WTC11 (cell line): ENCODE results near the gene RAB34. TPM values are rescaled to one million over a fixed set of nuclear protein-coding genes. Genes with fewer than 3 reads are reported as not detected.
A peak's percentile ranks its signal among the peaks of the same experiment; 100 is the strongest.

ENCODE experiments used
- ARID4B ChIP-seq: sonication (generic); formaldehyde crosslinking; IDR thresholded peaks from 2 replicates; pipeline ENCODE4 v1.8.0; 2023; ENCODE audit warnings: missing genetic modification reagents, mild to moderate bottlenecking, borderline replicate concordance
- E2F5 ChIP-seq: sonication (generic); formaldehyde crosslinking; IDR thresholded peaks from 2 replicates; pipeline ENCODE4 v1.8.1; 2022; ENCODE audit warnings: mild to moderate bottlenecking, moderate library complexity, missing genetic modification reagents
- ESRRA ChIP-seq: sonication (generic); formaldehyde crosslinking; IDR thresholded peaks from 2 replicates; pipeline ENCODE4 v1.8.1; 2022; ENCODE audit warnings: mild to moderate bottlenecking, missing genetic modification reagents, borderline replicate concordance
- ETV6 ChIP-seq: sonication (generic); formaldehyde crosslinking; IDR thresholded peaks from 2 replicates; pipeline ENCODE4 v1.8.1; 2022; ENCODE audit warnings: mild to moderate bottlenecking, missing genetic modification reagents
- FOXJ3 ChIP-seq: sonication (generic); formaldehyde crosslinking; IDR thresholded peaks from 2 replicates; pipeline ENCODE4 v1.9.0; 2021; ENCODE audit warnings: missing genetic modification reagents, mild to moderate bottlenecking, borderline replicate concordance
- FOXP1 ChIP-seq: sonication (generic); formaldehyde crosslinking; IDR thresholded peaks from 2 replicates; pipeline ENCODE4 v1.8.0; 2022; ENCODE audit warnings: missing genetic modification reagents, mild to moderate bottlenecking, moderate library complexity, borderline replicate concordance
- JAZF1 ChIP-seq: fragments of 250-450 bp; sonication (Bioruptor Pico); IDR thresholded peaks from 2 replicates; pipeline ENCODE4 v1.9.0; 2021; ENCODE audit warnings: moderate library complexity, mild to moderate bottlenecking, inconsistent platforms
- MAX ChIP-seq: sonication (generic); formaldehyde crosslinking; IDR thresholded peaks from 2 replicates; pipeline ENCODE4 v1.8.0; 2022; ENCODE audit warnings: mild to moderate bottlenecking, missing genetic modification reagents
- NFATC4 ChIP-seq: fragments of 250-450 bp; sonication (Bioruptor Pico); IDR thresholded peaks from 2 replicates; pipeline ENCODE4 v1.9.0; 2021; ENCODE audit warnings: mild to moderate bottlenecking
- SMAD3 ChIP-seq: sonication (generic); formaldehyde crosslinking; IDR thresholded peaks from 2 replicates; pipeline ENCODE4 v1.8.0; 2022; ENCODE audit warnings: missing genetic modification reagents, mild to moderate bottlenecking, borderline replicate concordance
- SMAD4 ChIP-seq: sonication (generic); formaldehyde crosslinking; IDR thresholded peaks from 2 replicates; pipeline ENCODE4 v1.8.0; 2022; ENCODE audit warnings: mild to moderate bottlenecking, missing genetic modification reagents
- SP1 ChIP-seq: sonication (generic); formaldehyde crosslinking; conservative IDR thresholded peaks from 2 replicates; pipeline ENCODE4 v1.8.1; 2022; ENCODE audit warnings: missing genetic modification reagents
- TEAD1 ChIP-seq: sonication (generic); formaldehyde crosslinking; IDR thresholded peaks from 2 replicates; pipeline ENCODE4 v1.8.0; 2022; ENCODE audit warnings: mild to moderate bottlenecking, missing genetic modification reagents
- ZBTB43 ChIP-seq: sonication (generic); formaldehyde crosslinking; IDR thresholded peaks from 2 replicates; pipeline ENCODE4 v1.8.1; 2023; ENCODE audit warnings: mild to moderate bottlenecking, missing genetic modification reagents
- ZNF423 ChIP-seq: fragments of 250-450 bp; sonication (Bioruptor Pico); IDR thresholded peaks from 2 replicates; pipeline ENCODE4 v2.1.2; 2022; ENCODE audit warnings: mild to moderate bottlenecking, moderate library complexity
- ZNF532 ChIP-seq: fragments of 250-450 bp; sonication (Bioruptor Pico); IDR thresholded peaks from 2 replicates; pipeline ENCODE4 v1.9.0; 2021; ENCODE audit warnings: mild to moderate bottlenecking, borderline replicate concordance
- ZSCAN18 ChIP-seq: fragments of 250-450 bp; sonication (Bioruptor Pico); IDR thresholded peaks from 2 replicates; pipeline ENCODE4 v2.1.2; 2022; ENCODE audit warnings: mild to moderate bottlenecking, moderate library complexity
- total RNA-seq: library from RNA; stranded (reverse); gene quantifications from 3 replicates; pipeline ENCODE4 v1.2.3, GENCODE V29; 2021

Gene RAB34
- total RNA-seq, 1 experiment from 2014 or later = 181 TPM

- no peak for TF ChIP-seq ZNF532
- peak; percentile 34; the same call in 1 of the 2 replicates for TF ChIP-seq MAX (CRISPR knock-in tag)
- TF ChIP-seq JAZF1 = no peak
- peak; percentile 72 for TF ChIP-seq ZNF423
- TF ChIP-seq E2F5 (CRISPR knock-in tag) = no peak
- TF ChIP-seq SMAD4 (CRISPR knock-in tag) = no peak
- TF ChIP-seq NFATC4 = no peak
- no peak for TF ChIP-seq FOXJ3 (CRISPR knock-in tag)
- no peak for TF ChIP-seq ZSCAN18 (CRISPR knock-in tag)
- no peak for TF ChIP-seq SMAD3 (CRISPR knock-in tag)
- TF ChIP-seq ZBTB43 = 0 out of 2 replicates have a peak, but pooled peaks have one; percentile 37
- 0 out of 2 replicates have a peak, but pooled peaks have one; percentile 15 for TF ChIP-seq TEAD1
- TF ChIP-seq ARID4B = 0 out of 2 replicates have a peak, but pooled peaks have one; percentile 7
- no peak for TF ChIP-seq ESRRA
- no peak for TF ChIP-seq SP1 (CRISPR knock-in tag)
- no peak for TF ChIP-seq FOXP1 (CRISPR knock-in tag)
- 0 out of 2 replicates have a peak, but pooled peaks have one; percentile 12 for TF ChIP-seq ETV6
These were observed 809 bp upstream of the RAB34 start (continued) for GRCh38 chr17:28718333-28719020.
